Endothelial cell of umbilical vein (primary cell): ENCODE data around the gene GUCA1A. TPM values are rescaled to one million over a fixed set of nuclear protein-coding genes. Genes with fewer than 3 reads are reported as not detected.

Experiments
- BruUV-seq: library from RNA; stranded (reverse); fragments of 400-500 nt; replicated peaks from 2 replicates; lab custom pipeline; 2021; lab: Mats Ljungman, UMichigan
- CTCF ChIA-PET: fragments of 300-600, 350-600 bp; sonication (Branson Sonifier 250); formaldehyde crosslinking; loops from one replicate; lab custom pipeline; 2021; ENCODE audit warnings: antibody characterized with exemption, inconsistent platforms; lab: Charles Lee
- POLR2A ChIA-PET: fragments of 300-600, 350-600 bp; sonication (Branson Sonifier 250); formaldehyde crosslinking; loops from one replicate; lab custom pipeline; 2021; ENCODE audit warnings: antibody characterized with exemption, inconsistent platforms; lab: Charles Lee
- DNase-seq: peaks from one replicate; pipeline ENCODE4 v3.0.0-alpha.2; 2011; ENCODE audit warnings: low read depth, low spot score
- FAIRE-seq: peaks from 2 replicates; lab custom pipeline; 2011; peaks lifted over from hg19 to GRCh38; lab: Jason Lieb, UNC
- H2AFZ ChIP-seq: 2 replicates; pipeline ENCODE4 v1.6.0; 2012; ENCODE audit warnings: low read depth, low read length, control low read depth, inconsistent platforms
- H3K27ac ChIP-seq: 2 replicates; pipeline ENCODE4 v1.5.1; 2011; ENCODE audit warnings: low read depth, mild to moderate bottlenecking, control low read depth, low read length, moderate library complexity; ENCODE audit not compliant: insufficient read depth
- H3K27me3 ChIP-seq, 2 experiments: 2 replicates each; pipeline versions ENCODE4 v1.6.0 to v1.6.1; 2011; ENCODE audit warnings: low read length in 2 of 2, mixed read lengths in 1 of 2; ENCODE audit not compliant: control insufficient read depth in 2 of 2, insufficient read depth in 2 of 2
- H3K36me3 ChIP-seq, 2 experiments: 2 replicates in 1 of 2; 3 replicates in 1 of 2; pipeline ENCODE4 v1.5.1; 2011; ENCODE audit warnings: low read length in 2 of 2, mild to moderate bottlenecking in 1 of 2, moderate library complexity in 1 of 2; ENCODE audit not compliant: control insufficient read depth in 2 of 2, insufficient read depth in 2 of 2; ENCODE audit errors: extremely low read depth in 1 of 2
- H3K4me1 ChIP-seq: 3 replicates; pipeline ENCODE4 v1.5.1; 2011; ENCODE audit warnings: mild to moderate bottlenecking, low read length; ENCODE audit not compliant: control insufficient read depth, insufficient read depth; ENCODE audit errors: extremely low read depth
- H3K4me2 ChIP-seq: 2 replicates; pipeline ENCODE4 v1.6.1; 2011; ENCODE audit warnings: low read length, control low read depth, mixed read lengths; ENCODE audit not compliant: insufficient read depth
- H3K4me3 ChIP-seq, 3 experiments: fragments of 200-600 bp in 1 of 3; sonication (generic), shearing (Covaris generic) in 1 of 3; replicated peaks in 1 of 3; 2 replicates each; pipeline ENCODE4 v1.5.1; 2011 to 2016; ENCODE audit warnings: control low read depth in 3 of 3, low read length in 3 of 3, mild to moderate bottlenecking in 2 of 3, inconsistent platforms in 1 of 3, low read depth in 1 of 3, moderate library complexity in 1 of 3; ENCODE audit not compliant: insufficient read depth in 1 of 3
- H3K79me2 ChIP-seq: 2 replicates; pipeline ENCODE4 v1.6.0; 2012; ENCODE audit warnings: low read length, inconsistent platforms; ENCODE audit not compliant: control insufficient read depth, insufficient read depth
- H3K9ac ChIP-seq: replicated peaks from 2 replicates; pipeline ENCODE3; 2011; ENCODE audit warnings: low read length, control low read depth; ENCODE audit not compliant: insufficient read depth; ENCODE audit errors: extremely low read depth
- H3K9me1 ChIP-seq: replicated peaks from 3 replicates; pipeline ENCODE4 v1.6.0; 2011; ENCODE audit warnings: mild to moderate bottlenecking, low read length; ENCODE audit not compliant: control insufficient read depth, insufficient read depth; ENCODE audit errors: extremely low read depth
- H3K9me3 ChIP-seq: replicated peaks from 2 replicates; pipeline ENCODE4 v1.5.1; 2012; ENCODE audit warnings: low read length, inconsistent platforms; ENCODE audit not compliant: control insufficient read depth, insufficient read depth
- H4K20me1 ChIP-seq: replicated peaks from 2 replicates; pipeline ENCODE3; 2011; ENCODE audit warnings: mild to moderate bottlenecking, low read length; ENCODE audit not compliant: control insufficient read depth, insufficient read depth; ENCODE audit errors: extremely low read depth
- CTCF ChIP-seq, 2 donors: IDR thresholded peaks; 1 replicate in 1 of 2; 2 replicates in 1 of 2; pipeline ENCODE4 v1.5.1; 2011; ENCODE audit warnings: low read length in 2 of 2, mild to moderate bottlenecking in 2 of 2, moderate library complexity in 2 of 2, control low read depth in 1 of 2, inconsistent platforms in 1 of 2, low read depth in 1 of 2; ENCODE audit not compliant: insufficient read depth in 1 of 2; ENCODE audit errors: extremely low read depth in 1 of 2
- FOS ChIP-seq: IDR thresholded peaks from 2 replicates; pipeline ENCODE4 v1.6.1; 2011; ENCODE audit warnings: mild to moderate bottlenecking, low read length, moderate library complexity, borderline replicate concordance; ENCODE audit not compliant: insufficient read depth
- JUN ChIP-seq: IDR thresholded peaks from 2 replicates; pipeline ENCODE4 v1.6.1; 2011; ENCODE audit warnings: borderline replicate concordance, low read depth; ENCODE audit not compliant: insufficient read length, insufficient read depth
- POLR2A ChIP-seq: IDR thresholded peaks from 2 replicates; pipeline ENCODE4 v1.6.1; 2012; ENCODE audit warnings: low read depth, mild to moderate bottlenecking, control low read depth, low read length
- POLR2AphosphoS5 ChIP-seq: IDR thresholded peaks from 2 replicates; pipeline ENCODE4 v1.6.1; 2012; ENCODE audit warnings: low read depth, mild to moderate bottlenecking, control low read depth, low read length, moderate library complexity; ENCODE audit not compliant: insufficient read depth
- dilution Hi-C: fragments of 300-500 bp; cut with MboI; formaldehyde crosslinking; loops from one replicate; pipeline ENCODE4 v1.15.0; 2019; ENCODE audit warnings: low sequenced_read_pairs; ENCODE audit not compliant: extremely low pct_ligation_motif_present
- intact Hi-C: fragments of 100-400 bp; cut with micrococcal nuclease; formaldehyde crosslinking; loops from one replicate; pipeline ENCODE4 v1.10.0; 2022
- polyA plus RNA-seq, 4 experiments: library from polyadenylated mRNA; depleted of rRNA in 3 of 4; stranded (reverse) in 3 of 4; unstranded in 1 of 4; fragments of >200 nt; gene quantifications; 2 replicates each; pipeline versions ENCODE4 v1.2.1 to v1.2.3, GENCODE V29; 2011 to 2012; ENCODE audit warnings: missing spikeins in 1 of 4
- total RNA-seq: library from RNA; stranded (reverse); gene quantifications from 2 replicates; pipeline ENCODE4 v1.2.3, GENCODE V29; 2021

The GUCA1A gene
- total and polyA plus RNA-seq, 2 donors (not counting 3 experiments of a cell fraction or from before 2014, with no cell fraction given): 0.04 to 0.22 TPM

GRCh38 chr6:42217519-42218367 lies 44.6 kb downstream of the GUCA1A start, which contains the start of gene MRPS10:
Gene MRPS10 (minus strand): TSS chr6:42217861. CDS start chr6:42217849, 12 bp downstream.
- BruUV-seq: TSS peak; percentile 78
- CTCF ChIA-PET: interaction anchor here (1.4 to 5.6 kb wide), 2 partner anchors 330 to 430 kb away, joined by 4 to 71 read pairs; partner anchors contain the start of gene TOMM6
- no peaks in the 10 kb centered on the region for H3K9me3 ChIP-seq
- peak within 1 kb of the TSS; percentile 92 for H3K9ac ChIP-seq
- no peaks in the 10 kb centered on the region for H3K9me1 ChIP-seq
- H3K27ac ChIP-seq: peak within 1 kb of the TSS; percentile 77
- peak; percentile 94 for DNase-seq
- FAIRE-seq: peak; percentile 86
- H3K4me2 ChIP-seq: peak within 1 kb of the TSS; percentile 92
- intact Hi-C loops (loop anchor here (1.0 to 5.0 kb wide), 4 partner anchors 235 to 660 kb away; partner anchors contain the start of genes BYSL, MED20 and RPL7L1), dilution Hi-C loops (no loop called here)
- H3K79me2 ChIP-seq: peaks cover 18% of the 10 kb centered on the region
- TF ChIP-seq FOS (no peak), CTCF (IDR thresholded peaks at IDR 0.05; ENCODE audit: extremely low read depth in 1 of 2, insufficient read depth in 1 of 2, low read depth in 1 of 2, low read length in 2 of 2) (no peak), JUN (no peak), POLR2AphosphoS5 (peak; percentile 95), POLR2A (peak; percentile 90)
- H2AFZ ChIP-seq: peak within 1 kb of the TSS; percentile 79
- no peaks in the 10 kb centered on the region for H4K20me1 ChIP-seq
- peaks cover 0 to 8% of the 10 kb centered on the region in 2 experiments for H3K36me3 ChIP-seq
- peaks cover 5% of the 10 kb centered on the region for H3K4me1 ChIP-seq
- peak within 1 kb of the TSS; percentile 49 to 99 (median 92) for H3K4me3 ChIP-seq
- POLR2A ChIA-PET: no interaction called here
- no peaks in the 10 kb centered on the region for H3K27me3 ChIP-seq
